CD4-positive, alpha-beta T cell (primary cell): Measurements from ENCODE around the gene FAM170B. TPM values are rescaled to one million over a fixed set of nuclear protein-coding genes. Genes with fewer than 3 reads are reported as not detected.

ENCODE experiments used
- ATAC-seq: fragments of 200-7000 bp; cut with Tn5 transposase; one replicate; pipeline ENCODE4 v1.10.0; 2022; ENCODE audit warnings: mild to moderate bottlenecking; ENCODE audit not compliant: poor library complexity
- CTCF ChIA-PET: fragments of 350-600 bp; sonication (Branson Sonifier 250); formaldehyde crosslinking; loops from one replicate; lab custom pipeline; 2021; ENCODE audit warnings: antibody characterized with exemption, inconsistent platforms; lab: Charles Lee
- POLR2A ChIA-PET: fragments of 350-600 bp; sonication (Branson Sonifier 250); formaldehyde crosslinking; loops from one replicate; lab custom pipeline; 2021; ENCODE audit warnings: antibody characterized with exemption, inconsistent platforms; lab: Charles Lee
- DNase-seq, 14 experiments: peaks; one replicate each; pipeline ENCODE4 v3.0.0-alpha.2; 2013 to 2020; ENCODE audit warnings: mixed read lengths in 2 of 14
- H3K27ac ChIP-seq, 2 donors: one replicate each; pipeline versions ENCODE4 v1.5.1 to v1.7.0; 2013; ENCODE audit warnings: low read length in 2 of 2, low read depth in 1 of 2, mild to moderate bottlenecking in 1 of 2
- H3K27me3 ChIP-seq, 2 experiments: 1 replicate in 1 of 2; 2 replicates in 1 of 2; pipeline versions ENCODE4 v1.6.1 to v1.7.0; 2013; ENCODE audit warnings: low read length in 2 of 2, control low read depth in 1 of 2, mild to moderate bottlenecking in 1 of 2, moderate library complexity in 1 of 2; ENCODE audit not compliant: insufficient read depth in 2 of 2, control insufficient read depth in 1 of 2
- H3K36me3 ChIP-seq: one replicate; pipeline ENCODE4 v1.6.1; 2013; ENCODE audit warnings: low read length, control low read depth; ENCODE audit not compliant: insufficient read depth
- H3K4me1 ChIP-seq: one replicate; pipeline ENCODE4 v1.6.1; 2013; ENCODE audit warnings: low read length, control low read depth; ENCODE audit not compliant: insufficient read depth
- H3K4me3 ChIP-seq: one replicate; pipeline ENCODE4 v1.5.1; 2013; ENCODE audit warnings: mild to moderate bottlenecking, low read length, moderate library complexity
- H3K9me3 ChIP-seq, 2 experiments: 1 replicate in 1 of 2; 2 replicates in 1 of 2; pipeline versions ENCODE4 v1.6.1 to v1.7.0; 2013; ENCODE audit warnings: low read length in 2 of 2, mild to moderate bottlenecking in 2 of 2, control low read depth in 1 of 2, moderate library complexity in 1 of 2; ENCODE audit not compliant: control insufficient read depth in 1 of 2, insufficient read depth in 1 of 2
- H3K27ac Mint-ChIP-seq: one replicate; pipeline ENCODE4 v1.8.0; 2020; ENCODE audit warnings: mixed read lengths
- H3K27me3 Mint-ChIP-seq: one replicate; pipeline ENCODE4 v1.8.0; 2021; ENCODE audit warnings: mixed read lengths
- H3K36me3 Mint-ChIP-seq: one replicate; pipeline ENCODE4 v1.8.0; 2021; ENCODE audit warnings: low read depth, mixed read lengths
- H3K4me1 Mint-ChIP-seq: one replicate; pipeline ENCODE4 v1.8.0; 2021; ENCODE audit warnings: low read depth, mixed read lengths
- H3K4me3 Mint-ChIP-seq: one replicate; pipeline ENCODE4 v1.8.0; 2020; ENCODE audit warnings: mild to moderate bottlenecking, mixed read lengths
- H3K9me3 Mint-ChIP-seq: one replicate; pipeline ENCODE4 v1.8.0; 2020; ENCODE audit warnings: mixed read lengths
- CTCF ChIP-seq: fragments of 200-600 bp; IDR thresholded peaks from one replicate; pipeline ENCODE4 v1.8.0; 2022; ENCODE audit warnings: antibody characterized with exemption, mild to moderate bottlenecking
- intact Hi-C, 2 experiments: fragments of 100-400 bp; cut with DNase I in 1 of 2; cut with micrococcal nuclease in 1 of 2; formaldehyde crosslinking; loops; one replicate each; pipeline versions ENCODE4 v1.15.1 to v1.9.0; 2023 to 2025; cut with DNase I, micrococcal nuclease
- total RNA-seq, 174 experiments: library from RNA in 2 of 174; stranded (reverse) in 2 of 174; gene quantifications; one replicate each; pipeline ENCODE4 v1.2.3 and lab custom pipeline; 2021 to 2026

FAM170B gene
- total RNA-seq, 2 experiments from 2014 or later: not detected

GRCh38 chr10:49170632-49171325 is 37.0 kb upstream of the FAM170B start:
- no peaks in the 10 kb centered on the region for H3K9me3 ChIP-seq
- no peaks in the 10 kb centered on the region for H3K4me1 ChIP-seq
- intact Hi-C loops: no loop called here
- H3K36me3 ChIP-seq: no peaks in the 10 kb centered on the region
- Mint-ChIP-seq H3K4me1 (no peaks in the 10 kb centered on the region), H3K4me3 (no peak overlapping the region), H3K27me3 (no peaks in the 10 kb centered on the region), H3K36me3 (no peaks in the 10 kb centered on the region), H3K9me3 (no peaks in the 10 kb centered on the region), H3K27ac (no peak overlapping the region)
- DNase-seq: no peak
- TF ChIP-seq CTCF: no peak
- ATAC-seq: no peak
- H3K27me3 ChIP-seq: no peaks in the 10 kb centered on the region
- H3K4me3 ChIP-seq: no peak overlapping the region
- ChIA-PET CTCF (no interaction called here), POLR2A (no interaction called here)
- no peak overlapping the region for H3K27ac ChIP-seq

- ATAC-seq (no peak), DNase-seq (no peak)
- no peaks in the 10 kb centered on the region for H3K9me3 Mint-ChIP-seq
- H3K4me1 ChIP-seq: no peaks in the 10 kb centered on the region
- CTCF ChIA-PET: no interaction called here
- POLR2A ChIA-PET: no interaction called here
- H3K27me3 ChIP-seq: no peaks in the 10 kb centered on the region
- TF ChIP-seq CTCF: no peak
- no peak overlapping the region for H3K27ac ChIP-seq
- H3K27ac Mint-ChIP-seq: no peak overlapping the region
- H3K4me1 Mint-ChIP-seq: peaks cover under 1% of the 10 kb centered on the region
- H3K36me3 Mint-ChIP-seq: no peaks in the 10 kb centered on the region
- H3K9me3 ChIP-seq: no peaks in the 10 kb centered on the region
- no peaks in the 10 kb centered on the region for H3K27me3 Mint-ChIP-seq
- no peak overlapping the region for H3K4me3 Mint-ChIP-seq
- intact Hi-C loops: loop anchor here in 1 of 2 experiments (10.0 kb wide), 2 partner anchors 185 to 805 kb away; no protein-coding TSS in a partner anchor
- no peak overlapping the region for H3K4me3 ChIP-seq
- no peaks in the 10 kb centered on the region for H3K36me3 ChIP-seq
Measured at GRCh38 chr10:49169776-49170175, 36.0 kb upstream of the FAM170B start.

GRCh38 chr10:49168831-49169500 is 35.1 kb upstream of the FAM170B start:
- Histone ChIP-seq H3K36me3 (no peaks in the 10 kb centered on the region), H3K27me3 (no peaks in the 10 kb centered on the region), H3K4me3 (no peak overlapping the region), H3K9me3 (no peaks in the 10 kb centered on the region), H3K27ac (no peak overlapping the region), H3K4me1 (peaks cover 2% of the 10 kb centered on the region)
- Mint-ChIP-seq H3K9me3 (no peaks in the 10 kb centered on the region), H3K4me3 (no peak overlapping the region), H3K27me3 (no peaks in the 10 kb centered on the region), H3K36me3 (no peaks in the 10 kb centered on the region), H3K27ac (no peak overlapping the region), H3K4me1 (peaks cover 7% of the 10 kb centered on the region)
- DNase-seq: no peak
- ATAC-seq: no peak
- CTCF ChIA-PET: no interaction called here
- POLR2A ChIA-PET: no interaction called here
- no peak for TF ChIP-seq CTCF
- intact Hi-C loops: loop anchor here in 1 of 2 experiments (10.0 kb wide), 2 partner anchors 184 to 804 kb away; no protein-coding TSS in a partner anchor
